Measurements from ENCODE around the gene ALPK1. TPM values are rescaled to one million over a fixed set of nuclear protein-coding genes. Genes with fewer than 3 reads are reported as not detected.
A peak's percentile ranks its signal among the peaks of the same experiment; 100 is the strongest.

Gene ALPK1
- total RNA-seq, 4 donors from 2014 or later: 12.1 to 23.7 (median 16.3) TPM

DNA sequence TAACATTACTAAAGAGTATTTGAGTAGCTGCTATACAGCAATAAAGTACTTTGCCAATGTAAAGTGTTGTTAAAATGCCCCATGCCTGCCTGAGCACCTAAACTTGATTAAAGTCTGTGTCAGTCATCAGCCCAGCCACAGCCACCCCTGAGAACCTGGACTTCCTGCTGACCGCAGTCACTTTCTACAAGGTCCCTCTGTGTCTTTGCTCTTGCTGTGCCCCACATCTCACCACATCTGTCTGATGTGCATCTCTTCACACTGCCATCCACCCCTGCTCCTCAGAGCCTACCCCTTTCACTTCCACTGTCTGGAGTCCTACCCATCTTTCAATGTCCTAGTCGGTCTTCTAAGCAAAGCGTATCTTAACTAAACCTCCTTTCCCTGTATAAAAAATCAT lies 25.7 kb downstream of the ALPK1 start:
- no peaks in the 10 kb centered on the region for H3K9me3 ChIP-seq
- no peak overlapping the region for H3K4me3 ChIP-seq
- TF ChIP-seq EP300 (IDR thresholded peaks at IDR 0.05): no peak
- no peak for TF ChIP-seq POLR2AphosphoS5 (IDR thresholded peaks at IDR 0.05)
- TF ChIP-seq CTCF (IDR thresholded peaks at IDR 0.05): no peak
- TF ChIP-seq POLR2A (IDR thresholded peaks at IDR 0.05): no peak
- H3K27me3 ChIP-seq: no peaks in the 10 kb centered on the region
- no peak for ATAC-seq
- H3K4me1 ChIP-seq: peaks cover 0 to 7% (median 0%) of the 10 kb centered on the region in 3 donors
- no peak overlapping the region for H3K27ac ChIP-seq
- H3K36me3 ChIP-seq: peaks cover 0 to 42% of the 10 kb centered on the region in 2 donors
- 97 to 100% methylated on average over 2 to 3 of the region's 3 CpGs for WGBS, 2 donors (ENCODE audit: low coverage in 1 of 2)

GRCh38 chr4:112325530-112325929 lies 28.4 kb downstream of the ALPK1 start:
- Histone ChIP-seq H3K27ac (no peak overlapping the region), H3K4me3 (no peak overlapping the region)
- 88% methylated on average over 6 of the region's 6 CpGs; no CpG with 5 or more reads in 1 of the 2 donors for WGBS, 2 donors (ENCODE audit: low coverage in 1 of 2)

DNA sequence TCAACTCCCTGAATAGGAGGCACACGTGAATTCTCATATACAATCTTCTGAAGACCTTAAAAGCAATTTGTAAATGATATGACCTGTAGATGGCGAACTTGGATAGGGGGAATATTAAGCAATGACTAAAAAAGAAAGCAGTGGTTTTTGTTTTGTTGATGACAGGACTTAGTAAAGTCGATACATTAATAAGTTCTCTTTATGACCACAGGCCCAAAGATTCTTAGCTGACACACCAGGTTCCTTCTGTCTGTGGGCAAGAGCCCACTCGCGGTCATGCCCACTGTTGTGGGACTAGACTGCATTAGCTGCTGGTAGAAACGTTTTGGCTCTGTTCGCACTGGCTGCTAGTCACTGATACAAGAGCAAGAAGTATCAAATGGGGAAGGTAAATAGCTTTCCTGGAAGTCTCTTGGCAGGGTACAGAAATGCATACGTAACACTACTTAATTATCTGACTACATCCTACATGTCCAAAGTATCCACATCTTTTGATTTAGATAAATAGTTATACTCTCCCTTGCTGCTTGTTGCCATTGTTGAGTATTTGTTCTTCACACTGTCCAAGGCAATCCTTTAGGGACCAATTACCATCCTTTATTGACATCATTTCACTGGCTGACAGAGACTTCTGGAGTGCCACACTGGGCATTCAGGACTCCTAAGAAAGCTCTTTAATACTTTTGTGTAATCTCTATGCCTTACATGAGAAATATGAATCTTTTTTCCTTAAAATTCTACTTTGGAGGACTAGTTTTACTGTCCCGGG lies 31.0 kb downstream of the ALPK1 start:
- no peaks in the 10 kb centered on the region for H3K27me3 ChIP-seq
- ATAC-seq: no peak
- H3K36me3 ChIP-seq: peaks cover 0 to 42% of the 10 kb centered on the region in 2 donors
- no peak overlapping the region for H3K27ac ChIP-seq
- H3K4me1 ChIP-seq: no peaks in the 10 kb centered on the region
- WGBS, 2 donors (ENCODE audit: low coverage in 1 of 2): 38 to 50% methylated on average over 4 to 9 of the region's 9 CpGs
- no peaks in the 10 kb centered on the region for H3K9me3 ChIP-seq
- TF ChIP-seq CTCF (IDR thresholded peaks at IDR 0.05) (peak in 3 of 4 experiments; percentile 27 to 52 (median 44)), EP300 (IDR thresholded peaks at IDR 0.05) (no peak)
- H3K4me3 ChIP-seq: no peak overlapping the region

More at GRCh38 chr4:112325530-112325929, 28.4 kb downstream of the ALPK1 start:
- no peak for TF ChIP-seq POLR2A (IDR thresholded peaks at IDR 0.05)
- TF ChIP-seq POLR2AphosphoS5 (IDR thresholded peaks at IDR 0.05): no peak
- no peak for TF ChIP-seq CTCF (IDR thresholded peaks at IDR 0.05)
- TF ChIP-seq EP300 (IDR thresholded peaks at IDR 0.05): no peak
- Histone ChIP-seq H3K36me3 (peaks cover 0 to 34% of the 10 kb centered on the region in 2 donors), H3K9me3 (no peaks in the 10 kb centered on the region), H3K4me1 (peaks cover 0 to 7% (median 0%) of the 10 kb centered on the region in 3 donors), H3K27me3 (no peaks in the 10 kb centered on the region)
- ATAC-seq: no peak

DNA sequence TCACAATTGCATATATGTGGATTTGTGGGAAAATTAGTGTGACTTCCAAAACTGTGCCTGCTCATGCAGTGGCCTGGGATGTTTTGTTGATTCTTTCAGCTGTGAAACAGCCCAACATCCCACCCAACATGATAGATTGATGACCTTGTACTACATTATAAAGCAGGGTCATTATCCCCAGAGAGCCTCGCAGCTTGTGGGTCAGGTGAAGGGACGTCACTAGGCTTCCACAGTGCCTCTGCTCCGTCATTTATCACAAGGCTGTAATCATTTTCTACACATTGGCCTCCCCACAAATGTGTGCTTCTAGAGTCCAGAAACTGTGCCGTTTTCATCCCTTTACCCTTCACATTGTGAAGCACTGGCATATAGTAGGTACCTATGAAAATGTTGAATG lies 31.6 kb downstream of the ALPK1 start:
- WGBS, 2 donors (ENCODE audit: low coverage in 1 of 2): 86 to 87% methylated on average over 4 of the region's 4 CpGs
- H3K27me3 ChIP-seq: no peaks in the 10 kb centered on the region
- no peak for ATAC-seq
- H3K36me3 ChIP-seq: peaks cover 0 to 39% of the 10 kb centered on the region in 2 donors
- no peaks in the 10 kb centered on the region for H3K9me3 ChIP-seq
- TF ChIP-seq POLR2AphosphoS5 (IDR thresholded peaks at IDR 0.05) (no peak), CTCF (IDR thresholded peaks at IDR 0.05) (no peak), EP300 (IDR thresholded peaks at IDR 0.05) (no peak), POLR2A (IDR thresholded peaks at IDR 0.05) (no peak)
- H3K4me3 ChIP-seq: no peak overlapping the region
- H3K27ac ChIP-seq: no peak overlapping the region
- H3K4me1 ChIP-seq: no peaks in the 10 kb centered on the region
